Esophagus muscularis mucosa (tissue), 4 donors: ENCODE data around the gene TGFBI.

Source experiments
- EP300 ChIP-seq: sonication (generic); formaldehyde crosslinking; IDR thresholded peaks from one replicate; pipeline ENCODE4 v1.6.1; 2017; ENCODE audit warnings: antibody characterized with exemption
- POLR2A ChIP-seq: fragments of 450-650 bp; IDR thresholded peaks from one replicate; pipeline ENCODE4 v1.6.1; 2017; ENCODE audit warnings: antibody characterized with exemption, moderate library complexity, mild to moderate bottlenecking, low read depth
- POLR2AphosphoS5 ChIP-seq, 2 donors: sonication (generic); formaldehyde crosslinking; IDR thresholded peaks; one replicate each; pipeline ENCODE4 v1.6.1; 2017; ENCODE audit warnings: antibody characterized with exemption in 2 of 2
- TF ChIP-seq, protein P1 (sequence below), 3 experiments: fragments of 200-600 bp in 2 of 3; fragments of 450-650 bp in 1 of 3; sonication (generic) in 2 of 3; IDR thresholded peaks; one replicate each; pipeline ENCODE4 v1.5.1; 2017 to 2019; ENCODE audit warnings: antibody characterized with exemption in 3 of 3, mild to moderate bottlenecking in 2 of 3, moderate library complexity in 1 of 3

- TF ChIP-seq, protein P1, sequence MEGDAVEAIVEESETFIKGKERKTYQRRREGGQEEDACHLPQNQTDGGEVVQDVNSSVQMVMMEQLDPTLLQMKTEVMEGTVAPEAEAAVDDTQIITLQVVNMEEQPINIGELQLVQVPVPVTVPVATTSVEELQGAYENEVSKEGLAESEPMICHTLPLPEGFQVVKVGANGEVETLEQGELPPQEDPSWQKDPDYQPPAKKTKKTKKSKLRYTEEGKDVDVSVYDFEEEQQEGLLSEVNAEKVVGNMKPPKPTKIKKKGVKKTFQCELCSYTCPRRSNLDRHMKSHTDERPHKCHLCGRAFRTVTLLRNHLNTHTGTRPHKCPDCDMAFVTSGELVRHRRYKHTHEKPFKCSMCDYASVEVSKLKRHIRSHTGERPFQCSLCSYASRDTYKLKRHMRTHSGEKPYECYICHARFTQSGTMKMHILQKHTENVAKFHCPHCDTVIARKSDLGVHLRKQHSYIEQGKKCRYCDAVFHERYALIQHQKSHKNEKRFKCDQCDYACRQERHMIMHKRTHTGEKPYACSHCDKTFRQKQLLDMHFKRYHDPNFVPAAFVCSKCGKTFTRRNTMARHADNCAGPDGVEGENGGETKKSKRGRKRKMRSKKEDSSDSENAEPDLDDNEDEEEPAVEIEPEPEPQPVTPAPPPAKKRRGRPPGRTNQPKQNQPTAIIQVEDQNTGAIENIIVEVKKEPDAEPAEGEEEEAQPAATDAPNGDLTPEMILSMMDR (IDR thresholded peaks at IDR 0.05): no peak
- TF ChIP-seq EP300 (no peak), POLR2AphosphoS5 (IDR thresholded peaks at IDR 0.05) (no peak), POLR2A (no peak)
Observed at GRCh38 chr5:136013559-136013958, 15.2 kb upstream of the TGFBI start.
